ENCODE data around the gene MRPL34.

The MRPL34 gene

GRCh38 chr19:17309965-17310461 lies 4.3 kb downstream of the MRPL34 start:
- peaks cover 17% of the 10 kb centered on the region for H3K36me3 ChIP-seq (ENCODE audit: control insufficient read depth, insufficient read depth, low read length)
- H3K4me3 ChIP-seq (ENCODE audit: insufficient read depth, low read depth, low read length): peak overlapping the region; percentile 92
- H3K4me1 ChIP-seq (ENCODE audit: control insufficient read depth, insufficient read depth, low read length): no peaks in the 10 kb centered on the region
- WGBS, 2 experiments: 9 to 10% methylated on average over 23 of the region's 23 CpGs
- no peaks in the 10 kb centered on the region for H3K27me3 ChIP-seq (ENCODE audit: control insufficient read depth, insufficient read depth, low read length, poor library complexity, severe bottlenecking)
- peak overlapping the region; percentile 63 for H3K27ac ChIP-seq (ENCODE audit: insufficient read depth, low read depth, low read length, poor library complexity, severe bottlenecking)
- no peaks in the 10 kb centered on the region for H3K9me3 ChIP-seq (ENCODE audit: control insufficient read depth, low read length)

DNA sequence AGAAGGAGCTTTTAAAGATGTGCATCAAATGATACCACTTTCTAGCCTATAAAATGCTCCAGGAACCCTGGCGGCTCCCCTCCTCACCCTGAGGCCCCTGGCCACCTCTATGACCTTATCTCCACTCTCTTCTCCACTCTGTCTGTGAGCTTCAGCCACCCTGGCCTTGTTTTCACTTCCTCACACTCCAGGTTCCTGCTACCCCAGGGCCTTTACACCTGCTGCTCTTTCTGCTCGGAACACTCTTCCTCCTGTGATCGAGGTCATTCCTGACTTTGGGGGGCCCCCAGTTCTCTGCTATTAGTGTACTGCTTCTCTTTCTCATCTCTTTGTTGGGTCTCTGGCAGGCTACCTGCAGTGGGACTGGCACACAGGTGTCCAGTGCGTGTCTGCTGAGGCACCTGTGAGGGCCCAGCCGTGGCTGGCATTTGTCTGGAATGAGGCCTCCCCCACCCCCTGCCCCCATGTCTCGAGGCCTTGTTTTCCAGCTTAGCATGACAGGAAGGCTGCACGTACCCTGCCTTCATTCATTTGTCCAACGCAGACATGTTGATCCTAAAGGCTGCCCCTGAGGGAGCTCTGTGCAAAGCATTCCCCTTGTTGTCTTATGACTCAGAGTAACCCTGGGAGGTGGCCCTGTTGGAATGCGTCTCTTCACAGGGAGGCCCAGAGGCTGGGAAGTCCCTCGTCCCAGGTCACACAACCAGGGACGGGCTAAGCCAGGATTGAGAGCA lies 6.0 kb downstream of the MRPL34 start:
- no peak overlapping the region for H3K27ac ChIP-seq (ENCODE audit: insufficient read depth, low read depth, low read length, poor library complexity, severe bottlenecking)
- 81 to 89% methylated on average over 11 of the region's 11 CpGs for WGBS, 2 experiments
- H3K4me3 ChIP-seq (ENCODE audit: insufficient read depth, low read depth, low read length): no peak overlapping the region
- H3K4me1 ChIP-seq (ENCODE audit: control insufficient read depth, insufficient read depth, low read length): no peaks in the 10 kb centered on the region
- H3K36me3 ChIP-seq (ENCODE audit: control insufficient read depth, insufficient read depth, low read length): peaks cover 24% of the 10 kb centered on the region
- no peaks in the 10 kb centered on the region for H3K9me3 ChIP-seq (ENCODE audit: control insufficient read depth, low read length)
- no peaks in the 10 kb centered on the region for H3K27me3 ChIP-seq (ENCODE audit: control insufficient read depth, insufficient read depth, low read length, poor library complexity, severe bottlenecking)

DNA sequence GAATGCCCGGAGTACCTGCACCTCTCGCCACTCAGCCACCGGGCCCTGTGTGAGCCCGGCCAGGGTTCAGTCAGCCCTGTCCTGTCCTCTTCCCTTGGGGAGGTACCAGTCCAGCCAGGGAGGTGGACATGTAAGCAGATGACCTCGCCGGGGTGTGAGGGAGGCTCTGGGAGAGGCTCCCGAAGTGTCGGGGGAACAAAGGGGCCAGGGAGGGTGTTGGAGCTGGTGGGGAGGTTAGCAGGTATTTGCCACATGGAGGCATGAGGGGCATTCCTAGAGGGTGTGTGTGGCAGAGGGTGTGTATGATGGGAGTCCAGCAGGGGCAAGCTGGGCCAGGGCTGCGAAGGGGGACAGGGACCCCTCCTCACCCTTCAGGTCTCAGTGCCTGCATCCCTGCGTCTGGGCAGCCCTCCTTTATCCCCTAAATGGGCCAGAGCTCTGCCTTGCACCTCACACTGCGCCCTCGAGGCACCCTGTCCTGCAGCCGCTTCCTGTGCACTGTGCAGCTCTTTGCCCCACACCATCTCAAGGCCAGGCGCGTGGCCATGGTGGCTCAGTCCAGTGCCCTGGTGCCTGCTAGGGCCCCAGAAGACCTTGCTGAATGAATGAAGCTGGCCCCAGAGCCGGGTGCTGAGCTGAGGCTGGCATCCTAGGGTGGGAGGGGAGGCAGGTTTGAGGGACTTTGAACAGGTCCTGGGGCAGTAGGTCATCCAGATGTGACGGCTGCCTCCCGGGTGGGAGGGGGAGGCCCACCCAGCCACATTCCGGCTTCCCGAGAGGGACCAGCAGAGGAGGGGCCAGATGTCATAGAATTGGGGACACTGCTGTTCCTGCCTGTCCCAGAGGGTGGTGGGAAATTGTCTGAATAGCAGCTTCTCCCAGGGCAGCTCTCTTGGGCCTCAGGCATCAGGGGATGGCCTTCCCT lies 6.8 kb downstream of the MRPL34 start:
- WGBS, 2 experiments: 92% methylated on average over 20 of the region's 20 CpGs
- Histone ChIP-seq H3K27me3 (ENCODE audit: control insufficient read depth, insufficient read depth, low read length, poor library complexity, severe bottlenecking) (no peaks in the 10 kb centered on the region), H3K4me3 (ENCODE audit: insufficient read depth, low read depth, low read length) (no peak overlapping the region), H3K36me3 (ENCODE audit: control insufficient read depth, insufficient read depth, low read length) (peaks cover 24% of the 10 kb centered on the region), H3K27ac (ENCODE audit: insufficient read depth, low read depth, low read length, poor library complexity, severe bottlenecking) (no peak overlapping the region), H3K4me1 (ENCODE audit: control insufficient read depth, insufficient read depth, low read length) (no peaks in the 10 kb centered on the region), H3K9me3 (ENCODE audit: control insufficient read depth, low read length) (no peaks in the 10 kb centered on the region)

GRCh38 chr19:17314007-17314593 lies 8.4 kb downstream of the MRPL34 start:
- 95 to 97% methylated on average over 19 of the region's 19 CpGs for WGBS, 2 experiments
- H3K4me3 ChIP-seq (ENCODE audit: insufficient read depth, low read depth, low read length): no peak overlapping the region
- peaks cover 24% of the 10 kb centered on the region for H3K36me3 ChIP-seq (ENCODE audit: control insufficient read depth, insufficient read depth, low read length)
- no peaks in the 10 kb centered on the region for H3K4me1 ChIP-seq (ENCODE audit: control insufficient read depth, insufficient read depth, low read length)
- no peaks in the 10 kb centered on the region for H3K27me3 ChIP-seq (ENCODE audit: control insufficient read depth, insufficient read depth, low read length, poor library complexity, severe bottlenecking)
- no peak overlapping the region for H3K27ac ChIP-seq (ENCODE audit: insufficient read depth, low read depth, low read length, poor library complexity, severe bottlenecking)
- no peaks in the 10 kb centered on the region for H3K9me3 ChIP-seq (ENCODE audit: control insufficient read depth, low read length)

- Histone ChIP-seq H3K4me3 (ENCODE audit: insufficient read depth, low read depth, low read length) (no peak overlapping the region), H3K36me3 (ENCODE audit: control insufficient read depth, insufficient read depth, low read length) (peaks cover 20% of the 10 kb centered on the region), H3K27me3 (ENCODE audit: control insufficient read depth, insufficient read depth, low read length, poor library complexity, severe bottlenecking) (no peaks in the 10 kb centered on the region), H3K4me1 (ENCODE audit: control insufficient read depth, insufficient read depth, low read length) (no peaks in the 10 kb centered on the region), H3K9me3 (ENCODE audit: control insufficient read depth, low read length) (no peaks in the 10 kb centered on the region), H3K27ac (ENCODE audit: insufficient read depth, low read depth, low read length, poor library complexity, severe bottlenecking) (no peak overlapping the region)
- WGBS, 2 experiments: 90 to 95% methylated on average over 6 of the region's 6 CpGs
Observed at GRCh38 chr19:17318966-17319365, 13.3 kb downstream of the MRPL34 start.

- Histone ChIP-seq H3K4me3 (ENCODE audit: insufficient read depth, low read depth, low read length) (no peak overlapping the region), H3K36me3 (ENCODE audit: control insufficient read depth, insufficient read depth, low read length) (peaks cover 14% of the 10 kb centered on the region), H3K27me3 (ENCODE audit: control insufficient read depth, insufficient read depth, low read length, poor library complexity, severe bottlenecking) (no peaks in the 10 kb centered on the region), H3K27ac (ENCODE audit: insufficient read depth, low read depth, low read length, poor library complexity, severe bottlenecking) (no peak overlapping the region), H3K4me1 (ENCODE audit: control insufficient read depth, insufficient read depth, low read length) (no peaks in the 10 kb centered on the region), H3K9me3 (ENCODE audit: control insufficient read depth, low read length) (no peaks in the 10 kb centered on the region)
- 94 to 95% methylated on average over 38 to 39 of the region's 40 CpGs for WGBS, 2 experiments
Observed at GRCh38 chr19:17319473-17320238, 14.0 kb downstream of the MRPL34 start.

- H3K9me3 ChIP-seq (ENCODE audit: control insufficient read depth, low read length): no peaks in the 10 kb centered on the region
- no peak overlapping the region for H3K4me3 ChIP-seq (ENCODE audit: insufficient read depth, low read depth, low read length)
- no peaks in the 10 kb centered on the region for H3K27me3 ChIP-seq (ENCODE audit: control insufficient read depth, insufficient read depth, low read length, poor library complexity, severe bottlenecking)
- H3K36me3 ChIP-seq (ENCODE audit: control insufficient read depth, insufficient read depth, low read length): peaks cover 15% of the 10 kb centered on the region
- WGBS, 2 experiments: 86 to 89% methylated on average over 11 of the region's 11 CpGs
- no peak overlapping the region for H3K27ac ChIP-seq (ENCODE audit: insufficient read depth, low read depth, low read length, poor library complexity, severe bottlenecking)
- H3K4me1 ChIP-seq (ENCODE audit: control insufficient read depth, insufficient read depth, low read length): no peaks in the 10 kb centered on the region
Observed at GRCh38 chr19:17320435-17320834, 14.8 kb downstream of the MRPL34 start.

GRCh38 chr19:17321655-17322489 lies 16.2 kb downstream of the MRPL34 start:
- Histone ChIP-seq H3K36me3 (ENCODE audit: control insufficient read depth, insufficient read depth, low read length) (peaks cover 8% of the 10 kb centered on the region), H3K4me3 (ENCODE audit: insufficient read depth, low read depth, low read length) (no peak overlapping the region), H3K4me1 (ENCODE audit: control insufficient read depth, insufficient read depth, low read length) (peaks cover 4% of the 10 kb centered on the region), H3K9me3 (ENCODE audit: control insufficient read depth, low read length) (no peaks in the 10 kb centered on the region), H3K27me3 (ENCODE audit: control insufficient read depth, insufficient read depth, low read length, poor library complexity, severe bottlenecking) (no peaks in the 10 kb centered on the region), H3K27ac (ENCODE audit: insufficient read depth, low read depth, low read length, poor library complexity, severe bottlenecking) (peak overlapping the region; percentile 16)
- WGBS, 2 experiments: 94% methylated on average over 19 of the region's 19 CpGs

DNA sequence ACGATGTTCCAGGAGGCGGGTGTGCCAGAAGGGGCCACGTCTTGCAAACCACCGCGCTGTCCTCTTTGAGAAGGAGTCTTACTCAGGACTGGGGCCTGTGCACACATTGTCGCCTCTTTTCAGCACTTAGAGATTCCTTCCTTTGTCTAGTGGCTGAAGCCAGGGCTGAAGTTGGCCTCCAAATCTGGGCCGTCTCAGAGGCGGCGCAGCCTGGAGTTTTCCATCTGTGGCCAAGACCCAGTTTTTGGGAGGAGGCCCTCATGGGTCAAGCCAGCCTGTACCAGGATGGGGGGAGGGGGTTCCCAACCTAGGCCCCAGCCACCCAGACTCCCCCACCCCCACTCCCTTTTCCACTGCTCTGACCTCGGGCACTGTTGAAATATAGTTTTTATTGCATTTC lies 17.2 kb downstream of the MRPL34 start:
- no peak overlapping the region for H3K4me3 ChIP-seq (ENCODE audit: insufficient read depth, low read depth, low read length)
- H3K36me3 ChIP-seq (ENCODE audit: control insufficient read depth, insufficient read depth, low read length): peaks cover 8% of the 10 kb centered on the region
- no peaks in the 10 kb centered on the region for H3K9me3 ChIP-seq (ENCODE audit: control insufficient read depth, low read length)
- H3K4me1 ChIP-seq (ENCODE audit: control insufficient read depth, insufficient read depth, low read length): peaks cover 9% of the 10 kb centered on the region
- H3K27ac ChIP-seq (ENCODE audit: insufficient read depth, low read depth, low read length, poor library complexity, severe bottlenecking): no peak overlapping the region
- no peaks in the 10 kb centered on the region for H3K27me3 ChIP-seq (ENCODE audit: control insufficient read depth, insufficient read depth, low read length, poor library complexity, severe bottlenecking)
- 93% methylated on average over 9 of the region's 10 CpGs for WGBS, 2 experiments
